Esophagus muscularis mucosa (tissue), 4 donors: ENCODE data around the gene ZSCAN10. TPM values are rescaled to one million over a fixed set of nuclear protein-coding genes. Genes with fewer than 3 reads are reported as not detected.

Experiments used
- DNase-seq: peaks from one replicate; pipeline ENCODE4 v3.0.0-alpha.2; 2017; ENCODE audit errors: extremely low spot score
- H3K27ac ChIP-seq, 4 donors: fragments of 200-600 bp; sonication (generic); replicated peaks in 1 of 4; 1 replicate in 3 of 4; 2 replicates in 1 of 4; pipeline ENCODE4 v1.5.1; 2016 to 2019; ENCODE audit warnings: mild to moderate bottlenecking in 1 of 4
- H3K27me3 ChIP-seq, 4 donors: fragments of 200-600 bp; sonication (generic); one replicate each; pipeline versions ENCODE4 v1.5.1 to v1.6.0; 2016 to 2019
- H3K36me3 ChIP-seq, 4 donors: fragments of 200-600 bp; sonication (generic); one replicate each; pipeline ENCODE4 v1.5.1; 2016 to 2019
- H3K4me1 ChIP-seq, 4 donors: fragments of 200-600 bp; sonication (generic); one replicate each; pipeline ENCODE4 v1.5.1; 2016 to 2019
- H3K4me3 ChIP-seq, 4 donors: fragments of 200-600 bp; sonication (generic); 1 replicate in 2 of 4; 2 replicates in 2 of 4; pipeline ENCODE4 v1.5.1; 2016 to 2019; ENCODE audit warnings: mild to moderate bottlenecking in 4 of 4, moderate library complexity in 1 of 4
- H3K9me3 ChIP-seq, 4 donors: fragments of 200-600 bp; sonication (generic); 1 replicate in 3 of 4; 2 replicates in 1 of 4; pipeline ENCODE4 v1.5.1; 2016 to 2019
- EP300 ChIP-seq: sonication (generic); formaldehyde crosslinking; IDR thresholded peaks from one replicate; pipeline ENCODE4 v1.6.1; 2017; ENCODE audit warnings: antibody characterized with exemption
- POLR2A ChIP-seq: fragments of 450-650 bp; IDR thresholded peaks from one replicate; pipeline ENCODE4 v1.6.1; 2017; ENCODE audit warnings: antibody characterized with exemption, moderate library complexity, mild to moderate bottlenecking, low read depth
- POLR2AphosphoS5 ChIP-seq, 2 donors: sonication (generic); formaldehyde crosslinking; IDR thresholded peaks; one replicate each; pipeline ENCODE4 v1.6.1; 2017; ENCODE audit warnings: antibody characterized with exemption in 2 of 2
- WGBS: methylation state at CpG from one replicate; pipeline ENCODE4 v1.1.5; 2018; 5-methylcytosine and 5-hydroxymethylcytosine counted together
- intact Hi-C: fragments of 100-400 bp; cut with DNase I; formaldehyde crosslinking; loops from one replicate; pipeline ENCODE4 v1.15.1; 2023
- total RNA-seq, 4 donors: library from RNA; depleted of rRNA; stranded (reverse); fragments of >200 nt; gene quantifications; one replicate each; pipeline versions ENCODE4 v1.1.0 to v1.2.1, GENCODE V29; 2016
- TF ChIP-seq, protein P1 (sequence below), 3 experiments: fragments of 200-600 bp in 2 of 3; fragments of 450-650 bp in 1 of 3; sonication (generic) in 2 of 3; IDR thresholded peaks; one replicate each; pipeline ENCODE4 v1.5.1; 2017 to 2019; ENCODE audit warnings: antibody characterized with exemption in 3 of 3, mild to moderate bottlenecking in 2 of 3, moderate library complexity in 1 of 3

ZSCAN10 gene
- total RNA-seq, 4 donors from 2014 or later = not detected

DNA sequence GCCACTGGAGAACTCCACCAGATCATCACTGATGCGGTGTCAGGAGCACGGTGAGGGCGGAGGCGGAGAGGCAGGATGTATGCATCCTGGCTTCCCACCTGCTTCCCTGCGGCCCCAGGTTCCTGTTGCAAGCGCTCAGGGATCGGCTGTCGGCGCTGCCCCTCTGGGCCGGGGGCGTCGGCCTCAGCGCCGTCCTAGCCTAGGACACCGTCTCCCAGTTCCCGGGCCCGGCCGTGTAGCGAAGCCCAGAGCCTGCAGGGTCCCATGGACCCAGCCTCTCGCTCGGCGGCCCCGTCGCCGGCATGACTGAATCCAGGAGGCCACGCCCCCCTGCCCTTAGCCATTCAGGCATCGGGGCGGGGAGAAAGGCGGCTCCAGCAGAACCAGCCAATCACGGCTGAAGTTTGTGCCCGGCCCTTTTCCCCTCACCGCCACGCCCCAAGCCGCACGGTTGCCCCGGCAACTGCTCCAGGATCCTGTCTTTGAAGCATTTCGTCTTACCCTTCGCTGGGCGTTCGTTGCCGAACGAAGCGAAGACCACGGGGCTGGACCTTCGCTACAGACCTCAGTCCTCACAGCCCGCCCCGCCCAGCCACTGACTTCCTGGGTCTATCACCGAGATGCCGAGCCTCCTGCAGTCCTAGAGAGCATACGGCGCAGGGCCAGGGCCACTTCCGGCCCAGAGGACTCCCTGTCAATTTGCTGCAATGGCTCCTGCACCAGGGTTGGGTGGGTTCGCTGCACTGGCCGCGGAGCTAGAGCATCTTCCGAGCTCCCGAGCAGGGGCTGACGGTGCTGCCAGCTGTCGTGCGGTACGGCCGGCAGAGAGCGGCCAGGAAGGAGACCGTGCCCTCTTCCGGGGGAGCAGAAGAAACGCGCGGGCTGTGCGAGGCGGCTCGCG, 25.1 kb upstream of the ZSCAN10 start:
- H3K4me1 ChIP-seq = peaks cover 24 to 32% (median 28%) of the 10 kb centered on the region in 4 donors
- peak overlapping the region; percentile 69 to 86 (median 80) for H3K27ac ChIP-seq
- no peaks in the 10 kb centered on the region for H3K9me3 ChIP-seq
- H3K36me3 ChIP-seq = peaks cover 10 to 24% (median 19%) of the 10 kb centered on the region in 4 donors
- WGBS = under 1% methylated on average over 41 of the region's 72 CpGs
- peak; percentile 99 for DNase-seq
- intact Hi-C loops = no loop called here
- H3K27me3 ChIP-seq = no peaks in the 10 kb centered on the region
- H3K4me3 ChIP-seq = peak overlapping the region; percentile 60 to 78 (median 64)
- no peak for TF ChIP-seq POLR2A
- no peak for TF ChIP-seq EP300
- TF ChIP-seq POLR2AphosphoS5 (IDR thresholded peaks at IDR 0.05) = peak; percentile 54 to 62
- TF ChIP-seq, protein P1, sequence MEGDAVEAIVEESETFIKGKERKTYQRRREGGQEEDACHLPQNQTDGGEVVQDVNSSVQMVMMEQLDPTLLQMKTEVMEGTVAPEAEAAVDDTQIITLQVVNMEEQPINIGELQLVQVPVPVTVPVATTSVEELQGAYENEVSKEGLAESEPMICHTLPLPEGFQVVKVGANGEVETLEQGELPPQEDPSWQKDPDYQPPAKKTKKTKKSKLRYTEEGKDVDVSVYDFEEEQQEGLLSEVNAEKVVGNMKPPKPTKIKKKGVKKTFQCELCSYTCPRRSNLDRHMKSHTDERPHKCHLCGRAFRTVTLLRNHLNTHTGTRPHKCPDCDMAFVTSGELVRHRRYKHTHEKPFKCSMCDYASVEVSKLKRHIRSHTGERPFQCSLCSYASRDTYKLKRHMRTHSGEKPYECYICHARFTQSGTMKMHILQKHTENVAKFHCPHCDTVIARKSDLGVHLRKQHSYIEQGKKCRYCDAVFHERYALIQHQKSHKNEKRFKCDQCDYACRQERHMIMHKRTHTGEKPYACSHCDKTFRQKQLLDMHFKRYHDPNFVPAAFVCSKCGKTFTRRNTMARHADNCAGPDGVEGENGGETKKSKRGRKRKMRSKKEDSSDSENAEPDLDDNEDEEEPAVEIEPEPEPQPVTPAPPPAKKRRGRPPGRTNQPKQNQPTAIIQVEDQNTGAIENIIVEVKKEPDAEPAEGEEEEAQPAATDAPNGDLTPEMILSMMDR (IDR thresholded peaks at IDR 0.05) = peak in 2 of 3 experiments; percentile 12 to 34

DNA sequence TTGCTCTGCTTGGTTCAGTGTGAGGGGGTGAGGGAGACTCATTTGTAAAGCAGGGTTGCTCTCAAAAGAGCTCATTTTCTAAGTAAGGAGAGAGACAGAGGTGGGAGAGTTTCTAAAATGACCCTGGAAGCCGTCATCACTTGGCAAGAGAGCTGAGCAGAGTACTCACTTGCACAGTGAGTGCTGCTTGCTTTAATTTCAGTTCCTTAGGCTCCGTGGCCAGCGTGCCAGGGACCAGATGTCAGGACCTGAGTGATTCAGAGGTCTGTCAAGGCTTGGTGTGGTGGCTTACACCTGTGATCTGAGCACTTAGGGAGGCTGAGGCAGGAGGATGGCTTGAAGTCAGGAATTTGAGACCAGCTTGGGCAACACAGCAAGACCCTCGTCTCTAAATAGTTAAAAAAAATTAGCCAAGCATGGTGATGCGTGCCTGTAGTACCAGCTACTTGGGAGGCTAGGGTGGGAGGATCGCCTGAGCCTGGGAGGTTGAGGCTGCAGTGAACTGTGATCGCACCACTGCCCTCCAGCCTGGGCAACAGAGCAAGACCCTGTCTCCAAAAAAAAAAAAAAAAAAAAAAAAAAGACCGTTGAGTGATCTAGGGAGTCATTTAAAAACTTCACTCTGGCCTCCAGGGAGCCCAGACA, 24.0 kb upstream of the ZSCAN10 start:
- Histone ChIP-seq H3K36me3 (peaks cover 11 to 36% (median 30%) of the 10 kb centered on the region in 4 donors), H3K4me1 (peaks cover 12 to 21% (median 18%) of the 10 kb centered on the region in 4 donors), H3K4me3 (peak overlapping the region in 1 of 4 donors; percentile 62), H3K27me3 (no peaks in the 10 kb centered on the region), H3K27ac (no peak overlapping the region), H3K9me3 (no peaks in the 10 kb centered on the region)
- DNase-seq = no peak
- intact Hi-C loops = no loop called here
- TF ChIP-seq EP300 (no peak), POLR2A (no peak), POLR2AphosphoS5 (IDR thresholded peaks at IDR 0.05) (no peak)
- TF ChIP-seq, protein P1 (IDR thresholded peaks at IDR 0.05) = no peak
- 48% methylated on average over 7 of the region's 8 CpGs for WGBS

DNA sequence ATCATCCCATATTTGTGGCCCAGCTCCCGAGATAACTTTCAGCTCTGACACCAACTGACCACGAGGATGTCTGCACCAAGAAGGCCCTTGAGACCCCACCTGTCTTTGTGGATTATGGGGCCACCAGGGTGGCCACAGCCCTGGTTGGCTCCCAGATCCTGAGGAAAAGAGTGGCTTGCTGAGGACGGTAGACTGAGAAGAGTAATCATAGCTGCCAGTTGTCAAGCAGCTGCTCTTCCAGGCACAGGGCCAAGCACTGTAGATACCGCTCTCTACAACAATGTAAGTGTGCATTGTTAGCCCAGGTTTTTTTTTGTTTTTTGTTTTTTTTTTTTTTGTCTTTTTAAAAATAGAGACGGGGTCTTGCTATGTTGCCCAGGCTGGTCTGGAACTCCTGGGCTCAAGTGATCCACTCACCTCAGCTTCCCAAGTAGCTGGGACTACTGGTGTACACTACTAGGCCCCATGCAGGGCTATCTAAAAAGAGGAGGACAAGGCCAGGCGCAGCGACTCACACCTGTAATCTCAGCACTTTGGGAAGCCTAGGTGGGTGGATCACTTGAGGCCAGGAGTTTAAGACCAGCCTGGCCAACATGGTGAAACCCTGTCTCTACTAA, 22.9 kb upstream of the ZSCAN10 start:
- H3K27ac ChIP-seq = no peak overlapping the region
- H3K36me3 ChIP-seq = peaks cover 11 to 41% (median 37%) of the 10 kb centered on the region in 4 donors
- DNase-seq = no peak
- H3K27me3 ChIP-seq = no peaks in the 10 kb centered on the region
- peaks cover 12 to 21% (median 18%) of the 10 kb centered on the region in 4 donors for H3K4me1 ChIP-seq
- TF ChIP-seq POLR2AphosphoS5 (IDR thresholded peaks at IDR 0.05) = no peak
- no peak for TF ChIP-seq EP300
- TF ChIP-seq, protein P1 (IDR thresholded peaks at IDR 0.05) = no peak
- TF ChIP-seq POLR2A = no peak
- 74% methylated on average over 7 of the region's 7 CpGs for WGBS
- intact Hi-C loops = no loop called here
- H3K4me3 ChIP-seq = no peak overlapping the region
- no peaks in the 10 kb centered on the region for H3K9me3 ChIP-seq

DNA sequence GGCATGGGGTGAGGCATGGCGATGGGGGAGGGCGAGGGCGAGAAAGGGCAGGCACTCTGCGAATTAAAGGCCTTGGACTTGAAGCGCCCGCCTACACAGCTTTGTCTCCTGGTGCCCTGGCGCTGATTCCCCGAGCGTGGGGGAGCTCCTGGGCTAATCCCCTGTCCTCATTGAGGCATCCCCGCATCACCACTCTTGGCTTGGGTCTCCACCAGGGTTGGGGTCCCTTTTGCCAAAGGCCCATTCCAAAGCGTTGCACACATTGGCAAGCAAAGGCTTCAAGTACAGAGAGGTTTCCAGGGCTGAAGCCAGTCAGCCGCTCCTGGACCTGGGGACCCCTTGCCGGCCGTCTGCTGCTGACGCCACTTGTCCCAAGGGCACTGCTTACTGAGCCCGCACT, 21.3 kb upstream of the ZSCAN10 start:
- peaks cover 12 to 25% (median 19%) of the 10 kb centered on the region in 4 donors for H3K4me1 ChIP-seq
- no peak overlapping the region for H3K27ac ChIP-seq
- H3K36me3 ChIP-seq = peaks cover 11 to 56% (median 52%) of the 10 kb centered on the region in 4 donors
- intact Hi-C loops = no loop called here
- WGBS = 95% methylated on average over 9 of the region's 16 CpGs
- H3K27me3 ChIP-seq = no peaks in the 10 kb centered on the region
- no peak overlapping the region for H3K4me3 ChIP-seq
- TF ChIP-seq POLR2A (no peak), POLR2AphosphoS5 (IDR thresholded peaks at IDR 0.05) (no peak), EP300 (no peak)
- TF ChIP-seq, protein P1 (IDR thresholded peaks at IDR 0.05) = no peak
- no peak for DNase-seq
- no peaks in the 10 kb centered on the region for H3K9me3 ChIP-seq
